Esophagus squamous epithelium (tissue), 4 donors: ENCODE results near the gene ARHGAP4.

ENCODE experiments used
- POLR2A ChIP-seq, 4 donors: fragments of 450-650 bp; IDR thresholded peaks; one replicate each; pipeline ENCODE4 v1.6.1; 2017; ENCODE audit warnings: antibody characterized with exemption in 4 of 4, mild to moderate bottlenecking in 4 of 4, moderate library complexity in 3 of 4
- TF ChIP-seq, protein P1 (sequence below), 6 experiments: fragments of 450-650 bp in 4 of 6; fragments of 200-600 bp in 2 of 6; sonication (generic) in 2 of 6; IDR thresholded peaks; one replicate each; pipeline ENCODE4 v1.5.1; 2016 to 2019; ENCODE audit warnings: antibody characterized with exemption in 6 of 6, mild to moderate bottlenecking in 4 of 6, moderate library complexity in 4 of 6

- TF ChIP-seq, protein P1, sequence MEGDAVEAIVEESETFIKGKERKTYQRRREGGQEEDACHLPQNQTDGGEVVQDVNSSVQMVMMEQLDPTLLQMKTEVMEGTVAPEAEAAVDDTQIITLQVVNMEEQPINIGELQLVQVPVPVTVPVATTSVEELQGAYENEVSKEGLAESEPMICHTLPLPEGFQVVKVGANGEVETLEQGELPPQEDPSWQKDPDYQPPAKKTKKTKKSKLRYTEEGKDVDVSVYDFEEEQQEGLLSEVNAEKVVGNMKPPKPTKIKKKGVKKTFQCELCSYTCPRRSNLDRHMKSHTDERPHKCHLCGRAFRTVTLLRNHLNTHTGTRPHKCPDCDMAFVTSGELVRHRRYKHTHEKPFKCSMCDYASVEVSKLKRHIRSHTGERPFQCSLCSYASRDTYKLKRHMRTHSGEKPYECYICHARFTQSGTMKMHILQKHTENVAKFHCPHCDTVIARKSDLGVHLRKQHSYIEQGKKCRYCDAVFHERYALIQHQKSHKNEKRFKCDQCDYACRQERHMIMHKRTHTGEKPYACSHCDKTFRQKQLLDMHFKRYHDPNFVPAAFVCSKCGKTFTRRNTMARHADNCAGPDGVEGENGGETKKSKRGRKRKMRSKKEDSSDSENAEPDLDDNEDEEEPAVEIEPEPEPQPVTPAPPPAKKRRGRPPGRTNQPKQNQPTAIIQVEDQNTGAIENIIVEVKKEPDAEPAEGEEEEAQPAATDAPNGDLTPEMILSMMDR (IDR thresholded peaks at IDR 0.05), result no peak
- no peak for TF ChIP-seq POLR2A (IDR thresholded peaks at IDR 0.05)
Measured at GRCh38 chrX:153968255-153968654, 42.2 kb upstream of the ARHGAP4 start.
